ENCODE measurements around the gene LILRA1. TPM values are rescaled to one million over a fixed set of nuclear protein-coding genes. Genes with fewer than 3 reads are reported as not detected.
"Not testable (repeated sequence)": the region's sequence is repeated elsewhere in the genome, so short reads cannot be mapped to it uniquely, and the experiment has no call there.

Gene LILRA1
- total RNA-seq, 3 donors from 2014 or later, result 0.44 to 1.8 (median 0.66) TPM

DNA sequence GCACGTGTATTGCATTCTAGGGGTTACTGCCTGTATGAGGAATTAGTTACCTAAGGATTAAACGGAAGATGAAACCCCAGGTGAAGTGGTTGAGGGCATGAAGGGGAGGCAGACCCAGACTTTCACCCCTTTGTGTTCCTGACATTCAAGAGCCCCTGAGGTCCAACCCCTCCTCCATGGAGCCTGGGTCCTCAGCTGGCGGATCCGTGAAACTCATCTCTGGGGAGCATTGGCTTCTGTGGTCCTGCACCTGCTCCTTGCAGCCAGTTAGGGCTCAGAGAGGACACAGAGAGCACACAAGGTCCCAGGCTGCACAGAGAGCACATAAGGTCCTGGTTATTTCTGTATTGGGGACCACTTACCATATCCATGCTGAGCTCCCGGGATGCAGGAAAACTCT lies 7.0 kb upstream of the LILRA1 start:
- no peak overlapping the region for H3K27ac ChIP-seq
- intact Hi-C loops (cut with DNase I; ENCODE audit: low total_unique reads), result no loop called here
- H3K36me3 ChIP-seq, result no peaks in the 10 kb centered on the region
- TF ChIP-seq POLR2A (IDR thresholded peaks at IDR 0.05), result no peak
- DNase-seq (ENCODE audit: low spot score in 2 of 2), result no peak
- H3K4me1 ChIP-seq, result no peaks in the 10 kb centered on the region
- peaks cover 0 to 13% of the 10 kb centered on the region in 2 donors for H3K27me3 ChIP-seq
- no peak overlapping the region for H3K4me3 ChIP-seq
- H3K9me3 ChIP-seq, result peaks cover 4 to 25% of the 10 kb centered on the region in 2 donors

DNA sequence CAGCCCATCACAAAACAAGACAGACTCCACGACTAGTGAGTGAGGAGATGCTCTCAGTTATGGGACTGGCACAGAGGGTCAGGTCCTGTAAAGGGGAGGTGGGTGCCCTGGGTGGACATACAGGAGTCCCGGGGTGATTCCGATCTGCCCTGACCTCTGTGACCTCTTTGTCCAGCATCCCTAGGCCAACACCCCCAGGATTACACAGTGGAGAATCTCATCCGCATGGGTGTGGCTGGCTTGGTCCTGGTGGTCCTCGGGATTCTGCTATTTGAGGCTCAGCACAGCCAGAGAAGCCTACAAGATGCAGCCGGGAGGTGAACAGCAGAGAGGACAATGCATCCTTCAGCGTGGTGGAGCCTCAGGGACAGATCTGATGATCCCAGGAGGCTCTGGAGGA lies 6.4 kb upstream of the LILRA1 start:
- Histone ChIP-seq H3K27ac (no peak overlapping the region), H3K4me3 (no peak overlapping the region), H3K4me1 (no peaks in the 10 kb centered on the region), H3K9me3 (peaks cover 4 to 29% of the 10 kb centered on the region in 2 donors), H3K27me3 (peaks cover 0 to 13% of the 10 kb centered on the region in 2 donors), H3K36me3 (no peaks in the 10 kb centered on the region)
- TF ChIP-seq, protein P1, sequence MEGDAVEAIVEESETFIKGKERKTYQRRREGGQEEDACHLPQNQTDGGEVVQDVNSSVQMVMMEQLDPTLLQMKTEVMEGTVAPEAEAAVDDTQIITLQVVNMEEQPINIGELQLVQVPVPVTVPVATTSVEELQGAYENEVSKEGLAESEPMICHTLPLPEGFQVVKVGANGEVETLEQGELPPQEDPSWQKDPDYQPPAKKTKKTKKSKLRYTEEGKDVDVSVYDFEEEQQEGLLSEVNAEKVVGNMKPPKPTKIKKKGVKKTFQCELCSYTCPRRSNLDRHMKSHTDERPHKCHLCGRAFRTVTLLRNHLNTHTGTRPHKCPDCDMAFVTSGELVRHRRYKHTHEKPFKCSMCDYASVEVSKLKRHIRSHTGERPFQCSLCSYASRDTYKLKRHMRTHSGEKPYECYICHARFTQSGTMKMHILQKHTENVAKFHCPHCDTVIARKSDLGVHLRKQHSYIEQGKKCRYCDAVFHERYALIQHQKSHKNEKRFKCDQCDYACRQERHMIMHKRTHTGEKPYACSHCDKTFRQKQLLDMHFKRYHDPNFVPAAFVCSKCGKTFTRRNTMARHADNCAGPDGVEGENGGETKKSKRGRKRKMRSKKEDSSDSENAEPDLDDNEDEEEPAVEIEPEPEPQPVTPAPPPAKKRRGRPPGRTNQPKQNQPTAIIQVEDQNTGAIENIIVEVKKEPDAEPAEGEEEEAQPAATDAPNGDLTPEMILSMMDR (IDR thresholded peaks at IDR 0.05), result no peak
- TF ChIP-seq POLR2AphosphoS5 (IDR thresholded peaks at IDR 0.05) (no peak), POLR2A (IDR thresholded peaks at IDR 0.05) (no peak)
- intact Hi-C loops (cut with DNase I; ENCODE audit: low total_unique reads), result no loop called here
- no peak for DNase-seq (ENCODE audit: low spot score in 2 of 2)

DNA sequence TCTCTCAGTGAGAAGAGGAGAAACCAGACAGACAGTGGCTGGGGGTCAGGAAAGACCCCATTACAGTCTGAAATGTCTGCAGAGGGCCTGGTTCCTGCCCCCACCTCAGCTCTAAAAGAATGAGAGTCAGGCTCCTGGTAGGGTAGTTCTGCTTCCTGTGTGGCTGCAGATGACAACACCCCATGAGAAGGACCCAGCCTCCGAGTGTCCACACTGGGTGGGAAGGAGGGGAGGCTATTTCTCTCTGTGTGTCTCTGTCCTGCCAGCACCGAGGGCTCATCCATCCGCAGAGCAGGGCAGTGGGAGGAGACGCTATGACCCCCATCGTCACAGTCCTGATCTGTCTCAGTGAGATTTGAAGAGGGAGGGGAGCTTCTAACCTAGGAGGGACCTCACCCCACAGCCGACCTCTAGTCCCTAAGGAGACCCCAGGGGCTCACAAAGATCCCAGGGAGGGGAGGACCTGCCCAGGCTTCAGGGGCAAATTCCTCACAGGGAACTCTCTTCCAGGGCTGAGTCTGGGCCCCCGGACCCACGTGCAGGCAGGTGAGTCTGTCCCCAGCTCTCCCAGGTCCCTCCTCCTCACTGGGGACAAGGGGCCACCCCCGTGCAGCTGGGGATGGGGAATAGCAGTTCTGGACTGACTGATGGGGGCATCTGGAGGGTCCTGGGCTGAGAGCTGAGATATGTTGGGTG lies 647 bp downstream of the LILRA1 start:
- intact Hi-C loops (cut with DNase I; ENCODE audit: low total_unique reads); H3K27ac ChIP-seq: not testable (repeated sequence)

DNA sequence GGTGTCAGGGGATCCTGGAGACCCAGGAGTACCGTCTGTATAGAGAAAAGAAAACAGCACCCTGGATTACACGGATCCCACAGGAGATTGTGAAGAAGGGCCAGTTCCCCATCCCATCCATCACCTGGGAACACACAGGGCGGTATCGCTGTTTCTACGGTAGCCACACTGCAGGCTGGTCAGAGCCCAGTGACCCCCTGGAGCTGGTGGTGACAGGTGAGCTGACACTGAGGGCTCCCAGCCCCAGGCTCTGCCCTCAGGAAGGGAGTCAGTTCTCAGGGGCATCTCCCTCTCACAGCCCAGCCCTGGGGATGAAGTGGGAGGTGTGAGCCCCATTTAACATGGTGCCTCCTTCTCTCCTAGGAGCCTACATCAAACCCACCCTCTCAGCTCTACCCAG lies 1.3 kb downstream of the LILRA1 start:
- peaks cover 4 to 21% of the 10 kb centered on the region in 2 donors for H3K9me3 ChIP-seq
- H3K4me3 ChIP-seq, result no peak overlapping the region

More for the DNA sequence above, 647 bp downstream of the LILRA1 start:
- H3K4me1 ChIP-seq; H3K27me3 ChIP-seq; DNase-seq (ENCODE audit: low spot score in 2 of 2); H3K4me3 ChIP-seq; H3K36me3 ChIP-seq: not testable (repeated sequence)
- H3K9me3 ChIP-seq, result peaks cover 4 to 21% of the 10 kb centered on the region in 2 donors

DNA sequence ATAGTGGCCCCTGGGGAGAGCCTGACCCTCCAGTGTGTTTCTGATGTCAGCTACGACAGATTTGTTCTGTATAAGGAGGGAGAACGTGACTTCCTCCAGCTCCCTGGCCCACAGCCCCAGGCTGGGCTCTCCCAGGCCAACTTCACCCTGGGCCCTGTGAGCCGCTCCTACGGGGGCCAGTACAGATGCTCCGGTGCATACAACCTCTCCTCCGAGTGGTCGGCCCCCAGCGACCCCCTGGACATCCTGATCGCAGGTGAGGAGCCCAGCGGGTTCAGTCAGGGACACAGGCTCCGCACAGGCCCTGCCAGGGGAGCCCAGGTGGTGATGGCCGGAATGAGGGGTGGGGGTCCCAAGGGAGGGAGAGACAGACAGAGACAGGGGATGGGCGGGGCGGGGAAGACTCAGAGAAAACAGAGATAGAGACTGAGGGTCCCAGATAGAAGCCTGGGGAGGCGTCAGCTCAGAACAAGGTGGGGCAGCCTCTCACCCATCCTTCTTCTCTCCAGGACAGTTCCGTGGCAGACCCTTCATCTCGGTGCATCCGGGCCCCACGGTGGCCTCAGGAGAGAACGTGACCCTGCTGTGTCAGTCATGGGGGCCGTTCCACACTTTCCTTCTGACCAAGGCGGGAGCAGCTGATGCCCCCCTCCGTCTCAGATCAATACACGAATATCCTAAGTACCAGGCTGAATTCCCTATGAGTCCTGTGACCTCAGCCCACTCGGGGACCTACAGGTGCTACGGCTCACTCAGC lies 2.4 kb downstream of the LILRA1 start:
- peaks cover 0 to 11% of the 10 kb centered on the region in 2 donors for H3K9me3 ChIP-seq
- H3K27me3 ChIP-seq; H3K27ac ChIP-seq; H3K4me3 ChIP-seq; intact Hi-C loops (cut with DNase I; ENCODE audit: low total_unique reads); DNase-seq (ENCODE audit: low spot score in 2 of 2); H3K4me1 ChIP-seq; H3K36me3 ChIP-seq: not testable (repeated sequence)

More for the DNA sequence above, 1.3 kb downstream of the LILRA1 start:
- intact Hi-C loops (cut with DNase I; ENCODE audit: low total_unique reads), result no loop called here
- Histone ChIP-seq H3K36me3 (no peaks in the 10 kb centered on the region), H3K4me1 (no peaks in the 10 kb centered on the region), H3K27ac (no peak overlapping the region), H3K27me3 (peaks cover 0 to 10% of the 10 kb centered on the region in 2 donors)
- no peak for DNase-seq (ENCODE audit: low spot score in 2 of 2)
- TF ChIP-seq, protein P1 (IDR thresholded peaks at IDR 0.05), result no peak
- TF ChIP-seq POLR2A (IDR thresholded peaks at IDR 0.05) (no peak), POLR2AphosphoS5 (IDR thresholded peaks at IDR 0.05) (no peak)

DNA sequence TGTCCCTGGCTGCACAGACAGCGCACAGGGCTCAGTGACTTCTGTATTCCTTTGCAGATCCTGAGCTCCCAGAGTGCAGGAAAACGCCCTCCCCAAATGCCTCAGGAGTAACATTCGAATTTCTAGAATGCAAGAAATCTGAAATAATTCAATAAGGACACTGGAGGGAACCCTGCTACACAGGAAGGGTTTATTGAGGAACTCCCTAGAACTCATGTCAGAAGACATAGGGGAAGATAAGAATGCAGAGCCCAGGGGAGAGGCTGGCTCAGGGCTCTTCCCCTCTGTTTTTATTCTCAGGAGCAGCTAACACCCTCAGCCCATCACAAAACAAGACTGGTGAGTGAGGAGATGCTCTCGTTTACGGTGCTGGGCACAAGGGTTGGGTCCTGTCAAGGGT lies 6.8 kb downstream of the LILRA1 start:
- Histone ChIP-seq H3K4me1 (no peaks in the 10 kb centered on the region), H3K27ac (no peak overlapping the region), H3K36me3 (no peaks in the 10 kb centered on the region), H3K27me3 (peaks cover 0 to 3% of the 10 kb centered on the region in 2 donors), H3K9me3 (peaks cover 0 to 5% of the 10 kb centered on the region in 2 donors), H3K4me3 (no peak overlapping the region)
- TF ChIP-seq, protein P1 (IDR thresholded peaks at IDR 0.05), result no peak
- TF ChIP-seq POLR2A (IDR thresholded peaks at IDR 0.05) (no peak), POLR2AphosphoS5 (IDR thresholded peaks at IDR 0.05) (no peak)
- DNase-seq (ENCODE audit: low spot score in 2 of 2), result no peak
- intact Hi-C loops (cut with DNase I; ENCODE audit: low total_unique reads), result no loop called here
